GM12878 (cell line): ENCODE data around the gene SFXN1. TPM values are rescaled to one million over a fixed set of nuclear protein-coding genes. Genes with fewer than 3 reads are reported as not detected.

Experiments used
- ATAC-seq: fragments of 200-7000 bp; cut with Tn5 transposase; 3 replicates; pipeline ENCODE4 v1.9.1; 2020; ENCODE audit warnings: mild to moderate bottlenecking, moderate library complexity
- BruUV-seq: library from RNA; stranded (reverse); fragments of 400-500 nt; replicated peaks from 2 replicates; lab custom pipeline; 2021; lab: Mats Ljungman, UMichigan
- CTCF ChIA-PET: fragments of 300-600 bp; sonication (Branson Sonifier 250); formaldehyde crosslinking; extraction: SDS; loops from one replicate; lab custom pipeline; 2021; ENCODE audit warnings: inconsistent platforms; lab: Yijun Ruan, JAX
- POLR2A ChIA-PET: fragments of 350-600 bp; formaldehyde crosslinking; extraction: SDS; loops from one replicate; lab custom pipeline; 2021; ENCODE audit warnings: inconsistent platforms; lab: Charles Lee
- RAD21 ChIA-PET: fragments of 300-600 bp; sonication (Branson Sonifier 250); formaldehyde crosslinking; loops from one replicate; lab custom pipeline; 2023; ENCODE audit warnings: antibody characterized with exemption; ENCODE audit not compliant: unreplicated experiment; lab: Charles Lee
- SMC1A ChIA-PET: fragments of 300-600 bp; sonication (Branson Sonifier 250); formaldehyde crosslinking; loops from one replicate; lab custom pipeline; 2023; ENCODE audit not compliant: unreplicated experiment, uncharacterized antibody; lab: Charles Lee
- DNase-seq: peaks from one replicate; pipeline ENCODE4 v3.0.0-alpha.2; 2011; ENCODE audit warnings: low read depth, low spot score
- FAIRE-seq: peaks from 3 replicates; lab custom pipeline; 2011; peaks lifted over from hg19 to GRCh38; lab: Jason Lieb, UNC
- H2AFZ ChIP-seq: 2 replicates; pipeline ENCODE4 v1.6.0; 2011; ENCODE audit warnings: low read depth, low read length, control low read depth; ENCODE audit not compliant: control insufficient read depth
- H3K27ac ChIP-seq: 2 replicates; pipeline ENCODE4 v1.5.1; 2011; ENCODE audit warnings: control low read depth; ENCODE audit not compliant: control insufficient read depth, insufficient read depth
- H3K27me3 ChIP-seq, 2 experiments: replicated peaks in 1 of 2; 2 replicates each; pipeline versions ENCODE4 v1.6.0 to v1.6.1; 2011; ENCODE audit warnings: low read length in 1 of 2; ENCODE audit not compliant: control insufficient read depth in 2 of 2, insufficient read depth in 2 of 2
- H3K36me3 ChIP-seq, 2 experiments: 2 replicates each; pipeline ENCODE4 v1.5.1; 2011; ENCODE audit warnings: low read length in 1 of 2; ENCODE audit not compliant: control insufficient read depth in 2 of 2, insufficient read depth in 2 of 2
- H3K4me1 ChIP-seq: 2 replicates; pipeline ENCODE4 v1.6.1; 2011; ENCODE audit warnings: mild to moderate bottlenecking, low read length, moderate library complexity, mixed read lengths; ENCODE audit not compliant: control insufficient read depth, insufficient read depth
- H3K4me2 ChIP-seq: 2 replicates; pipeline ENCODE4 v1.6.0; 2011; ENCODE audit warnings: control low read depth; ENCODE audit not compliant: control insufficient read depth, insufficient read depth
- H3K4me3 ChIP-seq: fragments of 200-600 bp; sonication (generic); 2 replicates; pipeline ENCODE4 v1.5.1; 2016
- H3K79me2 ChIP-seq: 2 replicates; pipeline ENCODE4 v1.6.0; 2011; ENCODE audit warnings: low read length; ENCODE audit not compliant: control insufficient read depth, insufficient read depth
- H3K9ac ChIP-seq: 2 replicates; pipeline ENCODE4 v1.8.0; 2011; ENCODE audit warnings: low read length, control low read depth, mixed read lengths; ENCODE audit not compliant: control insufficient read depth, insufficient read depth
- H3K9me3 ChIP-seq: replicated peaks from 3 replicates; pipeline ENCODE4 v1.5.1; 2011; ENCODE audit warnings: mild to moderate bottlenecking, low read length; ENCODE audit not compliant: control insufficient read depth, insufficient read depth
- H4K20me1 ChIP-seq: 2 replicates; pipeline ENCODE4 v1.6.0; 2011; ENCODE audit not compliant: control insufficient read depth, insufficient read depth
- CTCF ChIP-seq, 3 experiments: IDR thresholded peaks in 2 of 3; conservative IDR thresholded peaks in 1 of 3; 2 replicates each; pipeline ENCODE4 v1.5.1; 2011; ENCODE audit warnings: low read depth in 3 of 3, low read length in 3 of 3, mild to moderate bottlenecking in 3 of 3, control low read depth in 2 of 3, moderate library complexity in 2 of 3, inconsistent platforms in 1 of 3, mixed read lengths in 1 of 3; ENCODE audit not compliant: control insufficient read depth in 2 of 3, insufficient read depth in 1 of 3; ENCODE audit errors: extremely low read depth in 1 of 3
- E2F4 ChIP-seq: IDR thresholded peaks from 2 replicates; pipeline ENCODE4 v1.6.1; 2012; ENCODE audit warnings: low read depth, low read length, improper control_type of control experiment
- HCFC1 ChIP-seq: fragments of 150-350 bp; IDR thresholded peaks from 2 replicates; pipeline ENCODE4 v1.6.1; 2014; ENCODE audit warnings: low read length
- KDM1A ChIP-seq: fragments of 200-600 bp; sonication (generic); IDR thresholded peaks from 2 replicates; pipeline ENCODE4 v1.6.1; 2016; ENCODE audit warnings: borderline replicate concordance
- MEF2B ChIP-seq: fragments of 450-650 bp; IDR thresholded peaks from 2 replicates; pipeline ENCODE4 v1.6.1; 2018; ENCODE audit warnings: mild to moderate bottlenecking, moderate library complexity; ENCODE audit not compliant: partially characterized antibody, poor library complexity, severe bottlenecking
- TAF1 ChIP-seq: IDR thresholded peaks from 2 replicates; pipeline ENCODE4 v1.6.1; 2011; ENCODE audit warnings: mild to moderate bottlenecking, low read depth, low read length, borderline replicate concordance
- ZZZ3 ChIP-seq: IDR thresholded peaks from 2 replicates; pipeline ENCODE4 v1.6.1; 2011; ENCODE audit warnings: low read depth; ENCODE audit not compliant: control insufficient read depth, insufficient read length
- WGBS: methylation state at CpG from one replicate; pipeline ENCODE4 v1.1.6; 2016; ENCODE audit warnings: low lambda C conversion rate; ENCODE audit not compliant: insufficient replicate concordance, insufficient coverage; ENCODE audit errors: missing lambda C conversion rate; 5-methylcytosine and 5-hydroxymethylcytosine counted together
- in situ Hi-C: fragments of 300-500 bp; cut with MboI; formaldehyde crosslinking; loops from 9 replicates; pipeline ENCODE4 v1.14.3; 2018; ENCODE audit warnings: mixed read lengths
- intact Hi-C: fragments of 100-400 bp; cut with micrococcal nuclease; formaldehyde crosslinking; loops from one replicate; pipeline ENCODE4 v1.14.2; 2022; ENCODE audit not compliant: unreplicated experiment
- polyA plus RNA-seq, 11 experiments: library from polyadenylated mRNA; depleted of rRNA in 4 of 11; unstranded in 6 of 11; stranded (reverse) in 5 of 11; fragments of >200 nt; fragmentation: Nextera tagmentation in 4 of 11; fragmentation: Illumina TruSeq in 1 of 11; extraction: Ambion mirVana in 4 of 11; extraction: Trizol in 1 of 11; gene quantifications; 1 replicate in 1 of 11; 2 replicates in 10 of 11; pipeline versions ENCODE4 v1.2.1 to v1.2.3, GENCODE V29; 2011 to 2016; ENCODE audit warnings: inconsistent platforms in 2 of 11, missing spikeins in 2 of 11, low read depth in 1 of 11
- total RNA-seq, 4 experiments: library from RNA; depleted of rRNA in 3 of 4; stranded (reverse); fragments of >200 nt in 3 of 4; fragmentation: Illumina TruSeq in 1 of 4; extraction: Trizol in 1 of 4; gene quantifications; 2 replicates each; pipeline versions ENCODE4 v1.2.1 to v1.2.3, GENCODE V29; 2013 to 2021

Gene SFXN1
- total and polyA plus RNA-seq, 10 of the 15 experiments (the other 5 are each of a cell fraction or from before 2014, with no cell fraction given) = 18.0 to 248 (median 103) TPM

GRCh38 chr5:175566697-175567096 lies 88.3 kb downstream of the SFXN1 start:
- RAD21 ChIA-PET = no interaction called here
- CTCF ChIA-PET = no interaction called here
- Histone ChIP-seq H3K79me2 (no peaks in the 10 kb centered on the region), H3K4me1 (no peaks in the 10 kb centered on the region), H3K27ac (no peak overlapping the region), H3K9ac (no peak overlapping the region), H3K4me3 (no peak overlapping the region), H3K9me3 (no peaks in the 10 kb centered on the region), H4K20me1 (no peaks in the 10 kb centered on the region), H3K27me3 (no peaks in the 10 kb centered on the region; a peak in 1 of 4 replicates), H3K36me3 (no peaks in the 10 kb centered on the region), H3K4me2 (no peak overlapping the region), H2AFZ (no peak overlapping the region)
- no TSS peak for BruUV-seq
- in situ Hi-C loops (no loop called here), intact Hi-C loops (no loop called here)
- WGBS = 20% methylated on average over 2 of the region's 2 CpGs
- TF ChIP-seq E2F4 (no peak), CTCF (IDR thresholded peaks at IDR 0.05 in 2 of 3, conservative IDR thresholded peaks at IDR 0.05 in 1 of 3; ENCODE audit: control insufficient read depth in 2 of 3, extremely low read depth in 1 of 3, insufficient read depth in 1 of 3, low read depth in 3 of 3, low read length in 3 of 3) (no peak), TAF1 (no peak), MEF2B (no peak), HCFC1 (no peak), ZZZ3 (no peak), KDM1A (no peak)
- no peak for ATAC-seq
- POLR2A ChIA-PET = no interaction called here
- no peak for FAIRE-seq
- no peak for DNase-seq
- SMC1A ChIA-PET = no interaction called here
